Frontal cortex (tissue), 4 donors: ENCODE results near the gene CASP5. TPM values are rescaled to one million over a fixed set of nuclear protein-coding genes. Genes with fewer than 3 reads are reported as not detected.
A peak's percentile ranks its signal among the peaks of the same experiment; 100 is the strongest.

ENCODE experiments used
- DNase-seq, 2 donors: peaks; one replicate each; pipeline ENCODE4 v3.0.0; 2012; ENCODE audit warnings: low spot score in 2 of 2
- FAIRE-seq: peaks from 2 replicates; lab custom pipeline; 2012; peaks lifted over from hg19 to GRCh38; lab: Jason Lieb, UNC
- total RNA-seq: library from RNA; depleted of rRNA; stranded (reverse); fragments of >200 nt; gene quantifications from one replicate; pipeline ENCODE4 v1.2.3, GENCODE V29; 2014
- donor health status: control.
- donor health status: control.
- donor health status: control.

Gene CASP5
- total RNA-seq, 1 donor from 2014 or later: not detected

- no peak for FAIRE-seq
- DNase-seq: no peak
Observed at GRCh38 chr11:104968856-104969776, 53.9 kb downstream of the CASP5 start.

GRCh38 chr11:104968355-104968855 lies 54.6 kb downstream of the CASP5 start, which contains the start of gene CASP4:
Gene CASP4, minus strand, starts transcription at chr11:104968574. Its CDS starts 49 bp downstream, at chr11:104968525.
- DNase-seq: peak in 1 of 2 donors; percentile 3
- FAIRE-seq: no peak

GRCh38 chr11:104967534-104968354 lies 55.2 kb downstream of the CASP5 start:
- no peak for FAIRE-seq
- DNase-seq: no peak

- no peak for DNase-seq
- no peak for FAIRE-seq
Observed at GRCh38 chr11:104965735-104966134, 57.2 kb downstream of the CASP5 start.

- FAIRE-seq (no peak), DNase-seq (no peak)
Observed at GRCh38 chr11:104964247-104964646, 58.7 kb downstream of the CASP5 start.

- no peak for FAIRE-seq
Observed at GRCh38 chr11:104962852-104963251, 60.1 kb downstream of the CASP5 start.

GRCh38 chr11:104957280-104957679 lies 65.7 kb downstream of the CASP5 start:
- no peak for FAIRE-seq
- no peak for DNase-seq

More at GRCh38 chr11:104962852-104963251, 60.1 kb downstream of the CASP5 start:
- no peak for DNase-seq

GRCh38 chr11:104956528-104956927 lies 66.4 kb downstream of the CASP5 start:
- FAIRE-seq: no peak
- no peak for DNase-seq

- DNase-seq (no peak), FAIRE-seq (no peak)
Observed at GRCh38 chr11:104946907-104947306, 76.1 kb downstream of the CASP5 start.

Other genes with a start within 250 kb of the CASP5 start
- 0.82 TPM for gene CASP12, start 124.7 kb downstream of the CASP5 start, total RNA-seq
- gene CASP4, start 54.6 kb downstream of the CASP5 start, total RNA-seq: 2.9 TPM
- 2.9 TPM for gene CASP1, start 12.0 kb upstream of the CASP5 start, total RNA-seq
- not detected for gene CARD16, start 22.2 kb upstream of the CASP5 start, total RNA-seq
- not detected for gene CARD18, start 116.6 kb upstream of the CASP5 start, total RNA-seq